HG03196 (cell line): ENCODE measurements around the gene CAPSL.
A peak's percentile ranks its signal among the peaks of the same experiment; 100 is the strongest.
"Not testable (repeated sequence)": the region's sequence is repeated elsewhere in the genome, so short reads cannot be mapped to it uniquely, and the experiment has no call there.

Source experiments
- ATAC-seq: cut with Tn5 transposase; IDR thresholded peaks from one replicate; pipeline ENCODE4 v1.9.1; 2021; ENCODE audit not compliant: unreplicated experiment

The CAPSL gene

DNA sequence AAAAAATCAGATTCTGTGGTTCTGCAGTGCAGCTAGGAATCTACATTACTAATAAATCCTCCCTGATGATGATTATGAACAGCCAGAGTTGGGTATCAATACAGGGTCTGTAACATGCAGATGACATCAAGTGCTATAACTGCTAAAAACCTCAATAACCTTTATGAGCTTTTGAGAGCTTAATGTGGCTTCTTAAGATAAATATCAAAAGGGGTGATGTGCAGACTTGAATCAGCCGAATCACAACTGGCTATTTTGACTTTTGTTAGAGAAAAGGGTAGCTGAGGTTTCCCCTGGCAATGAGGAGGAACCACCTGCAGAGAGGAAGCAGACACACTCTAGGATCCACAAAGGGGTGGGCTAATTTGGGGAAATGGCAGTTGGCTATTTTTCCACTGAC, 30.2 kb downstream of the CAPSL start:
- no peak for ATAC-seq

DNA sequence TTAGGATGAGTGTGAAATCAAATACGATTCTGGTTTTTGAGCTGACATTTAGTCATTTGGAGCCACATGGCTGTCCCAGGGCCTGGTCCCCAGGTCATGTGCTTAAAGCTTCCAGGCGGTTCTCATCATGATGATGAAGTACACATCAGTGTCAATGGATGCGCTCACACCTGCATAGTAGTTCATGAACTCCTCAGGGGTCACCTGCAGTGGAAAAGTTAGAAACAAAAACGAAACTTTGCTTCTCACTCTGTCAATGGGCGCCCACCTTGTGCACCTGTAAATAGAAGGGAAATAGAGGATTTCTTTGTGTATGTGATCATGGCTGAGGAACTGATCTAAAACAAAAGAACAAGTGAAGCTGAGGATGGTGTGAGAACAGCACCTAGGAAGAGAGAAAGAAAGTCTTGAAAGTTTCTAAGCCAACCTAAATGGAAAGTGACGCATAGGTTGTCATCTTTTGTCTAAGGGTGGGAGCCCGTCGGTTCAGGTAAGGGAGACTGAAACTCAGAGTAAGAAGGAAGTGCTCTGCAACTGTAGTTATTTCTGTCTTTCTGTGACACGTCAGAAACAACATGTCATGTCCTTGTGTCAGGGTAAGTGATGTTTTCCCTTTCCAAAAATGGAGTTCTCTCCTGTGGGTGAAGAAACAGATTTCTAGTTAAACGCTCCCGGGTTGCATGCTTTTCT, 33.8 kb downstream of the CAPSL start:
- ATAC-seq = no peak

DNA sequence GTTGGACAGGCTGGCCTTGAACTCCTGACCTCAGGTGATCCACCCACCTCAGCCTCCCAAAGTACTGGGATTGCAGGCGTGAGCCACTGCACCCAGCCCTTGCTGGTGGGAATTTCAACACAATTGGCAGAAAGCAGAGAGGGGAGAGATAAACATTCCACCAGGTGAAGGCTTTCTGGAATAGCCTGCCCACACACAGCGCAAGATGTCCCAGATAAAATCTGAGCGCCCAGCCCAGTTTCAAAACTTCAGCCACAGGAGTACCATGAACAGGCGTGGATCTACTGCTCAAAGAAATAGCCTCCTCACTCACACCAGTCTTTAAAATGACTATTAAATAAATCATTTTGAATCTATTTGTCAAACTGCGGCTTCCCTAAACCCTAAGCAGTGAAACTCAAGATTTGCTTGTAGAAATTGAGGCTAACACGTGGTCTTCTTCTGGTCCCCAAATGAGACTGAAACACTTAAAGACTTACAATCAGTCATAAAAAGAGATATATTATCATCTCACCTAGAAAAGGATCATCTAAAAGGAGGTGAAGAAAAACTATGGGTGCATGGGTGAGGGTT, 34.7 kb downstream of the CAPSL start:
- no peak for ATAC-seq

DNA sequence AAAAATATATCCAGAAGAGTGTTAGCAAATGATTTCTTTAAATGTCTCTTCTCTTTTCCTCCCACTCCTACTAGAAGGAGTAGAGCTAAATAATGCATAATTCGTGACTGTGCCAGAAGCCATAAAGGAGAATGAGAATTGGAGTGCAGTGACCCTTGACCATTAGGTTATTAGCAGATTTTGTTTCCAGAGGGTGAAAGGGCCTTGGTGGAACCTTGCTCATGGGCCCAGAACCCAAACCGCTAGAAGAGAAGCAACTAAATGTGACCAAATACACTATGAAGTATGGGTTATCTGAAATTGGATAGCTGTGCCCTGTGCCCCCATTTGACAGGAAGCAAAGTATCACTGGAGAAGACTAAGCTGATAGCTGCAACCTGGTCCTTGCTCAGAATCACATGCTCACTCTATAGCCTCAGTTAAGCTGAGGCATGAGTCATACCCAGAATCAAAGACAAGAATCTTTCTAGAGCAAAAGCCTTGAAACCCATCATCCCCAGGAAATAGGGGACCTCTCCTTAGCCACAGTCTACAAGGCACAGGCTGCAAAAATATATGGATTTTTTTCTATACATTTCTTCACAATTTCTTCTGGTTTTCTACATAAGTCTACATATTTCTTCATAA, 36.3 kb downstream of the CAPSL start:
- ATAC-seq = peak; percentile 66

DNA sequence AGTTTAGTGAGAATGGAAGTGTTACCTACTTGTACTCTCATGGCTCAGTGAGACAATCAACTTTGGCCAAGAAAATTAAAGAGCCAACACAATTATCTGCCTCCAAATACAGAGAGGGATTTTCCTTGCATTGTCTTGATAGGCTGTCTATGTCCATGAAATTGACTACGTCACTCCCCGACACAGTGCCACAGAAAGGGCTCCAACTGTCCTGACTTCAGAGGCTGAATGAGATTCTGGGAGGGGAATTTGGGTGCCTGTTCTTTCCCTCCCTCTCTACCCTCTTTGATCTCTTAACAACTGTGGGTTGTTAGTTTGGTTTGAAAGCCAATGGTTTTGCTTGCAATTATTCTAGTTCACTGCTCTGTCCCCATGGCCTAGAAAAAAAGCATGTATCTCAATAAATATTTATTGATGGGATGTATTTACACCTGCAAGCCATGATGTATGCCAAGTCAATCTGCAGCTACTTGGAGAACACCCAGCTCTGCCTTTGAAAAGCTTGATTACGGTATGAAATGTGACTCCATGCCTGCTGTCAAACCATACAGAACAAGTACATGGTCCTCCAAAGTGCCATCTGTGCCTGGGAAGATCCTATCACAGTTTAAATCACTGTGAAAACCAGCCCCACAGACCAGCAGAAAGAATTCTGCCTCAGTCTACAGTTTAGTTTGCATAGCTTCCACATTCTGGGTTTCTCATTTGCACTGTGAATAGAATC, 37.3 kb downstream of the CAPSL start:
- ATAC-seq = no peak

DNA sequence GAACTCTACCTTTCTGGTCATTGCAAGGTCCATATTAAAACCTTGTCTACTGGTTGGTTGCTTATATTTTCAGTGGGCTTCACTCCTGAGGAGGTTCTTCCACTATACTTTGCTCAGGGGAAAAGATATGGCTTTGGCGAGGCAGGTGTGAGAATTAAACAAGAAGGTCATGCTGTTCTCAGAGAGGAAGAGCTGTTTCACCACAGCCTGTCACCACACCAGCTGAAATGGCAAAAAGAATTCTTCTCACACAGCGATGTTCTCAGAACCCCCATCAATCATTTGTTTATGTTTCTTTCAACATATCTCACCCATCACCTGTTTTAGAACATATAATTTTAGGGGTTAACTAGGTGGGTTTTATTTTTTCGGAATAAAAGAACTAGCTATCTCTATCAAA, 38.6 kb downstream of the CAPSL start:
- ATAC-seq = no peak

DNA sequence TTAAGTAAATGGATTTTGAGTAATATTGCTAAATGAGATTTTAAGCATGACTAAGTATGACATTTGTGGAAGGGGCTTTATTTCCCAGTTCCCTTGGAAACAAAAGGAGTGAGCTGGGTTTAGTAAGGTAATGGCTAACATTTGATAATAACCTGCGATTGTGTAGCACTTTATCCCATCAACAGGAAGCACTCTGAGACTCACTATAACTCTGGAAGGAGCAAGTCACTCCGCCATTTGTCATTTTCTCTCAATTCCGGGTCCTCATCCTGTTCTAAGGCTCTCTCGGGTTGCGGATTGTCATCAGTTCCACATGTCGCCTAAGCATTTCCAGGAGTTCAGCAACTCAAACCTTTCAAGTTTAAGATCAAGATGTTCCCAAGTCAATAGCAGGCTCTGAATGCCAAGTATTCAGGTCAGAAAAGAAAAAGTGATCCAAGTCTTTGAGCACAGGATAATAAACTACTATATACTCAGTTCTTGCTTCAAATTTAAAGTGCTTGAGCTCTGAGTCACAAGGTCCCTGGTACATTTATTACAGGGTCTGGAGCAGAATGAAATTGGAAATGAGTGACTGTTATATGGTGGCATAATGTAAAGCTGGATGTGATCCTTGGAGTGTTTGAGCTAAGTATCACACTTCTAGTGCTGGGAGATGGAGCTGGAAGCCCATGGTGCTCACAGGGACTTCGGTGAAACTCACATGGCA, 39.3 kb downstream of the CAPSL start:
- no peak for ATAC-seq

DNA sequence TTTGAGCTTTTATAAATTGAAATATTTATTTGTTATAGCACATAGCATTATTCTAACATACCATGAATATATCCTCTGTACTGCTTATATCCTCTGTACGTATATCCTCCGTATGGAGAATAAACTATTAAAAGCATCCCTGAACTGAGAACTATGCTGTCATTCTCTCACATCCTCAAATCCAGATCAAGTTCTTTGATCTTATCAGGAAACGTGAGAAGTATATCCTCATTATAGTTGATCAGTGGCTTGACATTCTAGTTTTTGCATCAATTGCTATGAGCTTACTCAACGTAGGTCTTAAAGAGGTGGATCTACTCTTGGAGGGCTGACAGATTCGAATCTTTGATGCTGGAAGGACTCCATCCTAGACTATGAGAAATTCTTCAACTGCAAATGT, 44.3 kb downstream of the CAPSL start:
- ATAC-seq = no peak

DNA sequence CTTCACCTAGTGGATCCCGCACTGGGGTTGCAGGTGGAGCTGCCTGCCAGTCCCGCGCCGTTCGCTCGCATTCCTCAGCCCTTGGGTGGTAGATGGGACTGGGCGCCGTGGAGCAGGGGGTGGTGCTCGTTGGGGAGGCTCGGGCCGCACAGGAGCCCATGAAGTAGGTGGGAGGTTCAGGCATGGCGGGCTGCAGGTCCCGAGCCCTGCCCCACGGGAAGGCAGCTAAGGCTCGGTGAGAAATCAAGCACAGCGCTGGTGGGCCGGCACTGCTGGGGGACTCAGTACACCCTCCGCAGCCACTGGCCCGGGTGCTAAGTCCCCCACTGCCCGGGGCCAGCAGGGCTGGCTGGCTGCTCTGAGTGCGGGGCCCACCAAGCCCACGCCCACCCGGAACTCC, 45.6 kb downstream of the CAPSL start:
- not testable (repeated sequence) for ATAC-seq

DNA sequence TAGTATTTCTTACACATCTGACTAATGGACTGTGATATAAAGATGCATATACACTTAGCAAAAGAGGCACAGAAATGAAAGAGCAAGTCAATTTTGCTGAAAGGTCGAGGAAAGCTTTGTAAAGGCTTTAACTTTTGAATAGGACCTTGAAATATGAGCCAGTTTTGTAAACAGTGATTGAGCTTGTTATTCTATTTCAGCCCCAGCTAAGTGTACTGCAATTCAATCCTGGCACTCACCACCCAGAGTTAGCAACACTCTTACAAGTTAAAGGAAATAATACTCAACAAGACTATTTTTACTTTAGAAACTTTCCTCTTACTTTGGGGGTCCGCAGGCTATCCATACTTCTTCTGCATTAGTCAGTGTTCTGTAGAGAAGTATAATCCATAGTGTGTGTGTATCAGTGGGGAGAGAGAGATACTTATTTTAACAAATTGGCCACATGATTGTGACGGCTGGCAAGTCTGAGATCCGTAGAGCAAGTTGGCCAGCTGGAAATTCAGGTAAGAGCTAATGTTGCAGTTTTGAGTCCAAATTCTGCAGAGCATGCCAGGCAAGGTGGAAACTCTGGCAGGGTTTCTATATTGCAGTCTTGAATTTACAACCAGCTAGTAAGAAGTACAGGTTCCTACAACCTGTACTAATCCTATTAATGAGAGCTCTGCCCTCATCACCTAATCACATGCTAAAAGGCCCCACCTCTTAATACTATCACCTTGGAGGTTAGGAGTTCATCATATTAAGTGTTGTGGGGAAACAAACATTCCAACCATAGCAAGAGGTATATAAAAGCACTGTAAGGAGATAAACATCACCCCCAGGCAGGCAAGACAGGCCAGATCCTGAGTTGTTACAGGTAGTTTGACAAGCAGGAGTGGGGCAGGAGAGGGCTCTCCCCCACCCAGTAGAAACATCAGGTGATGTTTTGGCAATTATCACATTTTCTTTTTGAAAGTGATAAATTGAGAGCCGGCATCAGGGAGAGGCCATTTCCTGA, 48.1 kb downstream of the CAPSL start:
- no peak for ATAC-seq

DNA sequence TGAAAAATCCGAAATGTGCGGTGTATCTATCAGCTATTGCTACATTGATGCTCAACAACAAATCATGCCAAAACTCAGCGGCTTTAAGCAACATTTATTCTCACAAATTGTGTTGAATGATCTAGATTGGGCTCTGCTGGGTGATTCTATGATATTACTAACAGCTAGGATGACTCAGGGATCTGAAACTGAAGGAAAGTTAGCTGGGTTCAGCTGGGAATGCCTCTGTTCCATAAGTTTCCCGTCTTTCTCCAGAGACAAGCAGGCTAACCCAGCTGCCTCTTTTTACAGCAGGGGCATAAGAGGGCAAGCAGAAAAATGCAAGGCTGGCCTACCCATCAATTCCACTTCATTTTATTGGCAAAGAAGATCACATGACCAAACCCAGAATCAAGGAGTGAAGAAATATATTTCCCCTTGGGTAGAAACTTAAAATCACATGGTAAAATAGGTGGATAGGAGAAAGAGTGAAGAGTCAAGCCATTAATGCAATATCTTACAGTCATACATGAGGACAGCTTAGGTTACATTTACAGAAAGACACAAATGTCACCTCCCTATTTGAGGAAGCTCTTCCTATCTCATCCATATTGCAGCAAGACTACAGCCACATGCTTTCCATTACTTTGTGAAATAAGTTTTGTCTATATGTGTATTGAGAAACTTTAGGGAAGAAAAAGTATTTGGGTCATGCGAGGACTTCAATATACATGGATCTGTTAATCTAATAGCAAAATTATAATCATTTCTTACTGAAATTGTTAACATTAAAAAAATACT, 50.9 kb downstream of the CAPSL start:
- no peak for ATAC-seq

DNA sequence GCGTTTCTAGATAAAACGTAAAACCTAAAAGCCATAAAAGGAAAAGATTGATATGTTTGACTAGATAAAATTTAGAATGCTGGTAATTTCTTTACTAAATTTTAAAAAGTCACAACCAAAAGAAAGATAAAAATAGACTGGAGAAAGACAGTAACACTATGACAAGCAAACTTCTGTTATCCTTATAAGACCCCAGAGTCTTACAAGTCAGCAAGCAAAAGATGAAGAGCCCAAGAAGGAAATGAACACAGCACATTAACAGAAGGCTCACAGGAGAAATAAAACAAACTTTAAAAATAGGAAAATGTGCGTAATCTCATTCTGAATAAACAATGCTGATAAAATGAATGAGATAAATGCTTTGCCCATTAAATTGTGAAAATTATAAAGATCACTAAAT, 52.0 kb downstream of the CAPSL start:
- ATAC-seq = no peak

DNA sequence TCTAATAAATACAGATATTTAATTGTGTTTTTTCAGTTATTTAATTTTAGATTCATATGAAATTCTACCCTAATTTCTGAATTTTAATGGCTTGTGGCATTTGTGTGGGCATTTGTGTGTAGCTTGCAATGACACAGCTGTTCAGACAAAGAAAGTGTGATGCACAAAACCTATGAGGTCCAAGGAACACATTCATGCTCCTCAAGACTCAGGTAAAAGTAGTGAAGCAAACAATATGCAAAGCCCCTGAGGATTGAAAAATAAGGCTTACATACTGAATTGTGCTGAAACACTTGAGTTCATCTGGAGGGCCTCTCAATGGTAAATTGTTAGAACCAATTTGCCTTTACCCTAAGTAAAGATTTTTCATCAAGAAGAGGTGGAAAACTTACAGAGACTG, 53.6 kb downstream of the CAPSL start:
- no peak for ATAC-seq

DNA sequence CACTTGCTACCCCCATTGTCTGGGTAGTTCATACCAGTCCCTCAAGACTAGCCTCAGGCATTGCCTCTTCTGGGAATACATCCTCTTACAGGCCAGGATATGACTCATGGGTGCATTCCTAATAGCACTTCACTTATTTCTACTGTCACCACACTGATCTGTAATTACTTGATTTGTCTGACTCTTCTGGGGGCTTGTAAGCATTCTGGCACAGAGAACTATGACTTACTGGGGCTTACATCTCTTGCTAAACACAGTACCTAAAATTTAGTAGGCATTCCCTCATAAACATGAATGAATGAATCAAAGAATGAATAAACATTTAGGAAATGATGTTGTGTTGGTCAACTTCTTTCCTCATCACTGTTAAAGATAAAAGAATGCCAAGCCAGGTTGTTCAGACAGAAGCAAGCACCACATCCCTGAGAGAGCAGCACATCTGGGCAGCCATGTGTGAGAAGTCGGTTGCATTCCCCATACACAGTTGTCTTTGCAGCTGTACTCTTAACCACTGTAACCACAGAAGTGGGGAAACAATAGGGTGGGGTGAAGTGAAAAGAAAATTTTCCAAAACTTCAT, 54.1 kb downstream of the CAPSL start:
- peak; percentile 66 for ATAC-seq

DNA sequence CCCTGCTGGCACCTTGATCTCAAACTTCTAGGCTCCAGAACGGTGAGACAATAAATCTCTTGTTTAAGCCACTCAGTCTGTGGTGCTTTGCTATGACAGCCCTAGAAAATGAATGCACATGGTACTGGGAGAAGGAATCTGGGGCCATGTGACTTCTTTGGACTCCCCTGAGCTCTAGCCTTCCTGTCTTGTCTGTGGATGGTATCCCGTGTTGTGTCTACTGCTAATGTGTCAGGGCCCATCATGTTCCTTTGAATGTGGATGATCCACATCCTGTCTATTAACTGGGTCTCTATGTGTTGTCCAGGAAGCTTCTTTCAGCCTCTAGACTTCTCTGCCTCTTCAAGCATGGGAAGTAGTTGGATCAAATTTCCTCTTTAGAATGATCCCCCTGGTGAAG, 56.7 kb downstream of the CAPSL start:
- ATAC-seq = no peak

DNA sequence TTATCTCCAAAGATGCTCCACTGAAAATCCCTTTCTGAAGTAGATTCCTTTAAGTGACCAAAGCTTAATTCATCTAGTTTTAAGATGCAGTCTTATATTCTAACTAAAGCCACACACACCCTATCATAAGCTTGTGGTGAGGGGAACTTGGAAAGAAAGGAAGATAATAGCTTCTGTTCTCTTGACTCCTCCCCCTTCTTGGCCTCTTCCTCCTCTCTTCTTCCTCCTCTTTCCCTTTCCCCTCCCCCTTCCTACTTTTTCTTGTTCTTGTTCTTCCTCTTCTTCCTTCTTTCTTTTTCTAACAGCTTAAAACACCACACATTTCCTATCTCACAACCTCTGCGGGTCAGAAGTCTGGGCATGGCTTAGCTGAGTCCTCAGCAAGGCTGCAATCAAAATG, 58.3 kb downstream of the CAPSL start:
- no peak for ATAC-seq

DNA sequence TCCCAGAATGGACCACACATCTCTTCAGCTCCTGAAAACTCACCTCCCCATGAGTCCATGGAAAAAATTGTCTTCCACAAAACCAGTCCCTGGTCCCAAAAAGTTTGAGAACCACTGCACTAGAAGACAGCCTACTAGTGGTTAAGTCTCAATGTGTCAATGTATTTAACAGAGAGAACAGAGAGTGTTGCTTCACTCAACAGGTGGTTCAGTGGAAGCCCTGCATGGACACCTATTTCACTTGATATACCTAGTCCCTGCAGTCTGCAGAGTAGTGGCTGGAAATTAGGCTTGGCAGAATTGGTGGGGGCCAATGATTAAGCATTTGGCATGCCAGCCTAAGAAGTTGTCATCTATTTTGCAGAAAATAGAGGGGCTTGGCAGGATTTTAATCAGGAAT, 58.8 kb downstream of the CAPSL start:
- ATAC-seq = no peak

DNA sequence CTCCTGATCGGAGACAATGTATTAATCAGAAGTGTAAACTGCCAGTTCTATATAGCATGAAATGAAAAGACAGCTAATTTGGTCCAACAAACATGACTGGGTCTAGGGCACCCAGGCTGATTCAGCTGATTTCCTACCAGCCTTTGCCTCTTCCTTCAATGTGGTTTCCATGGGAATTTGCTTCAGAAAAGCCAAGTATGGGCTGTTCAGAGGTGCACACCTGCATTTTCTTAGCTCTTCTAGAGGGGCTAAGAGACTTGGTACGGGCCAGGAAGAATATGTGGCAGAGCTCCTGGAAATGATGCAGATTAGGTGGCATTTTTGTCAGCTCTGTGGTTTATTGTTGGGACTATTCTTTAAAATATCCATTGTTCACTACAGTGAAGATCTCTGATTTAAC, 59.3 kb downstream of the CAPSL start:
- ATAC-seq = no peak

DNA sequence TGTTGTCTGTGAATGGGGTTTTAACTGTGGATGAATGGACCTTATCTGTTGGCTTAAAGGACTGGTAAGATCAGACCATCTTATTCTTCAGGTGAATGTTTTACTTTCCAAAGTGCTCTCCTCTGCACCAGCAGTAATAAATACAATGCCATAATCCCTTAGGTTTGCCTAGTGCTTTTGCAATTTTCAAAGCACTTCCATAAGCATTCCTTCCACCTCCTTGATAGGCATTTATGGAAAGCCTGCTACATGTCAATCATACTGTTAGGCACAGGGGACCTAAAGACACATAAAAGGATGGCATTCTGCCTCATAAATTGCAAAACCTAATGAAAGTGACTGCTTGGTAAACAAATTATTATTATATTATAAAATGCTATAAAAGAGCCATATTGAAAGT, 60.3 kb downstream of the CAPSL start:
- no peak for ATAC-seq
